OCI-LY1 (cell line): ENCODE results near the gene PLEKHA6.

Experiments used
- EZH2 ChIP-seq: fragments of 200-600 bp; sonication (generic), shearing (Covaris generic); IDR thresholded peaks from 2 replicates; pipeline ENCODE4 v1.8.0; 2017; ENCODE audit warnings: borderline replicate concordance, mixed run types, mild to moderate bottlenecking, antibody characterized with exemption, low read length, moderate library complexity, mixed read lengths
- TF ChIP-seq, protein P1 (sequence below): fragments of 200-600 bp; sonication (generic), shearing (Covaris generic); IDR thresholded peaks from 2 replicates; pipeline ENCODE4 v1.5.1; 2017; ENCODE audit warnings: mild to moderate bottlenecking, antibody characterized with exemption, low read length, moderate library complexity, mixed read lengths

DNA sequence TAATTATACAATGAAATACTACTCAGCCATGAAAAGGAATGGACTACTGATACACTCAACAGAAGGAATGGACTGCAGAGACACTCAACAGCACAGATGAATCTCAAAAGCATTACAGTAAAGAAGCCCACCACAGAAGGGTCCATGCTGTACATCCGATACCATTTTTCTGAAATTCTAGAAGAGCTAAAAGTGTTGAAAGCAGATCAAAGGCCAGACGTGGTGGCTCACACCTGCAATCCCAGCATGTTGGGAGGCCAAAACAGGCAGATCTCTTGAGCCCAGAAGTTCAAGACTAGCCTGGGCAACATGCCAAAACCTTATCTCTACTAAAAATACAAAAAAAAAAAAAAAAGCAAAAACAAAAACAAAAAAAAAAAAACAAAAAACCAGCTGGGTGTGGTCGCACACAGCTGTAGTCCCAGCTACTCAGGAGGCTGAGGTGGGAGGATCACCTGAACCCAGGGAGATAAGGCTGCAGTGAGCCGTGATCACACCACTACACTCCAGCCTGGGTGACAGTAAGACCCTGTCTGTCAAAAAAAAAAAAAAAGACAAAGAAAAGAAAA, 36.4 kb upstream of the PLEKHA6 start:
- TF ChIP-seq, protein P1, sequence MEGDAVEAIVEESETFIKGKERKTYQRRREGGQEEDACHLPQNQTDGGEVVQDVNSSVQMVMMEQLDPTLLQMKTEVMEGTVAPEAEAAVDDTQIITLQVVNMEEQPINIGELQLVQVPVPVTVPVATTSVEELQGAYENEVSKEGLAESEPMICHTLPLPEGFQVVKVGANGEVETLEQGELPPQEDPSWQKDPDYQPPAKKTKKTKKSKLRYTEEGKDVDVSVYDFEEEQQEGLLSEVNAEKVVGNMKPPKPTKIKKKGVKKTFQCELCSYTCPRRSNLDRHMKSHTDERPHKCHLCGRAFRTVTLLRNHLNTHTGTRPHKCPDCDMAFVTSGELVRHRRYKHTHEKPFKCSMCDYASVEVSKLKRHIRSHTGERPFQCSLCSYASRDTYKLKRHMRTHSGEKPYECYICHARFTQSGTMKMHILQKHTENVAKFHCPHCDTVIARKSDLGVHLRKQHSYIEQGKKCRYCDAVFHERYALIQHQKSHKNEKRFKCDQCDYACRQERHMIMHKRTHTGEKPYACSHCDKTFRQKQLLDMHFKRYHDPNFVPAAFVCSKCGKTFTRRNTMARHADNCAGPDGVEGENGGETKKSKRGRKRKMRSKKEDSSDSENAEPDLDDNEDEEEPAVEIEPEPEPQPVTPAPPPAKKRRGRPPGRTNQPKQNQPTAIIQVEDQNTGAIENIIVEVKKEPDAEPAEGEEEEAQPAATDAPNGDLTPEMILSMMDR, result no peak
- no peak for TF ChIP-seq EZH2
